GM19043 (cell line): ENCODE results near the gene TBC1D20.
"Not testable (repeated sequence)": the region's sequence is repeated elsewhere in the genome, so short reads cannot be mapped to it uniquely, and the experiment has no call there.

Experiments
- ATAC-seq: cut with Tn5 transposase; IDR thresholded peaks from one replicate; pipeline ENCODE4 v1.9.1; 2021; ENCODE audit warnings: low read depth; ENCODE audit not compliant: unreplicated experiment

TBC1D20 gene

DNA sequence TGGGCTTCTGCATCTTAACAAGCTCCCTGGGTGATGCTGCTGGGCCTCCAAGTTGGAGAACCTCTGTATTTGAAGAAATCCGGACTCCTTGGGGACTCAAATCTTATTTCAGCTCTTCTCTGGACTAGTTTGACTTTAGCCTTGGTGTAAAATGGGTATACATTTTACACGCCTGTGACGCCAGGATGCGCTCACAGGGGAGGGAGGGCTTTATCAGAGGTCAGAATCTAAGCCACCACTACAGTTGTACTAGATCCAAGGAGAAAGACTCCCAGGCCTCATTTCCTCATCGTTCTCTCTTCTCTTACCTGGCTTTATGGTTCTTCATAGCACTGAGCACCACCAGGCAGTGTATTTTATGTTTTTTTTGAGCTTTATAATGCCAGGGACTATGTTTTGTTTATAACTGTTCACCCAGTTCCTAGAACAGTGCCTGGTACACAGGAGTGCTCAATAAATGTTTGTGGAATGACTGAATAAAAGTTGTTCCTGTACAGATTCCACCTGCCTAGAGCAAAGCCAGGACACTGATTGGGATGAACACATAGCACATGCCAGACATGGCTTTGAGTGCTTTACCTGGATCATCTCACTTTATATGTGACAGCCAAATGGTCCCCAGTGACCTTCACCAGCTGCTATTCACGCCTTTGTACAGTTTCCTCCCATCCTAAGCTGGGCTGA lies 59.3 kb downstream of the TBC1D20 start:
- no peak for ATAC-seq

- ATAC-seq: no peak
These were observed 59.8 kb downstream of the TBC1D20 start for GRCh38 chr20:402496-402885.

DNA sequence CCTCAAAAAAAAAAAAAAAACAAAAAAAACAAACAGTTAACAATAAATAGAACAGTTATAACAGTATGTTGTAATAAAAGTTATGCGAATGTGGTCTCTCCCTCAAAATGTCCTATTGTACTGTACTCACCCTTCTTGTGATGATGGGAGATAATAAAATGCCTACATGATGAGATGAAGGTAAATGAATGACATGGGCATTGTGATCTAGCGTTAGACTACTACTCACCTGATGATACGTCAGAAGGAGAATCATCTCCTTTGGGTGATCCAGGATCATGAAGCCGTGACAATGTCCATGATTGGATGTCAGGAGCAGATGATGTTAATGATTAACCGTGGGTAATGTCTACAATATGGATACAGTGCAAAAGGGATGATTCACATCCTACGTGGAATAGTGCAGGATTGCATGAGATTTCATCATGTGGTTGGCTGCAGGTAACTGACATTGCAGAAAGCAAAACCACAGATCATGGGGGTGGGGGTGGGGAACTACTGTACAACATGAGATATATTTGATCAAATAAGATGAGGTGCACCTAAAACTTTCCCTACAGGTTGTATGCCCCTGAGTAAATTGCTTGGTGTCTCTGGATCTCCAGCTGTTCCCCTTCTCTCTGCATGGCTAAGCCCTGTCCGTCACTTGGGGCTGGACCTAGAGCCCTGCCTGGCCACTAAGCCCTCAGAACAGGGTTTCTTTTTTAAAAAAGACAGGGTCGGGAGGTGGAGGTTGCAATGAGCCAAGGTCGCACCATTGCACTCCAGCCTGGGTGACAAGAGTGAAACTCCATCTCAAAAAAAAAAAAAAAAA lies 60.4 kb downstream of the TBC1D20 start:
- ATAC-seq: no peak

- ATAC-seq: no peak
These were observed 61.7 kb downstream of the TBC1D20 start for GRCh38 chr20:400454-401275.

- no peak for ATAC-seq
These were observed 62.2 kb downstream of the TBC1D20 start for GRCh38 chr20:400128-400453.

GRCh38 chr20:399182-399707 lies 63.1 kb downstream of the TBC1D20 start:
- ATAC-seq: no peak

DNA sequence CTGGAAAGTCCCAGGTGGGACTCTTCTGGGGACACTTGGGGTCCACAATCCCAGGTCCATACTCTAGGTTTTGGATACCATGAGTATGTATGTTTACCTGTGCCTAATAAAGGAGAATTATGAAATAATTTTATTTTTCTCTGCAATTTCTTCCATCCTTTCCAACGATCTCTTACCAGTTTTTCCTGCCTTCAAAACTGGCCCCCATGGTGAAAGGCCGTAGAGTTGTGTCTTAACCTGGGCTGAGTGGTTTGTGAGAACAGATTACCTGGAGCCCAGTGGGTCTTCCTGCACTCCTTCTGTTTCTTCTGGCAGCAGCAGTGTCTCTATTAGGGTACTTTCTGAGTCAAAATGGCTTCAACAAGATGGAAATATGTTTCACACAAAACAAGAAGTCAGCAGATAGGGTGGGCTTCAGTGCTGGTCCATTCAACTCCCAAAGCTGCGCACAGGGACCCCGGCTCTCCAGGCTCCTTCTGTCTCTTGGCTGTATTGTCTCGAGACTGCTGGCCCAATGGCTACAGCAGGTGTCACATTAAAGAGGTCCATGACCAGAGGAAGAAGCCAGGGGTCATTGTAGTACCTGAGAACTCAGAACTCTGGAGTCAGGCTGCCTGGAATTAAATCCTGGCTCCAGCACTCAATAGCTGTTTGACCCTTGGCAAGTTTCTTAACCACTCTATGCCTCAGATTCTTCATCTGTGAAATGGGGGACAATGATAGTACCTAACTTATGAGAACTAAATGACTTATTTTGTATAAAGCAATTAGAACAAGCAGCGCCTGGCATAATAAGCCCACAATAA lies 64.7 kb downstream of the TBC1D20 start:
- ATAC-seq: no peak

DNA sequence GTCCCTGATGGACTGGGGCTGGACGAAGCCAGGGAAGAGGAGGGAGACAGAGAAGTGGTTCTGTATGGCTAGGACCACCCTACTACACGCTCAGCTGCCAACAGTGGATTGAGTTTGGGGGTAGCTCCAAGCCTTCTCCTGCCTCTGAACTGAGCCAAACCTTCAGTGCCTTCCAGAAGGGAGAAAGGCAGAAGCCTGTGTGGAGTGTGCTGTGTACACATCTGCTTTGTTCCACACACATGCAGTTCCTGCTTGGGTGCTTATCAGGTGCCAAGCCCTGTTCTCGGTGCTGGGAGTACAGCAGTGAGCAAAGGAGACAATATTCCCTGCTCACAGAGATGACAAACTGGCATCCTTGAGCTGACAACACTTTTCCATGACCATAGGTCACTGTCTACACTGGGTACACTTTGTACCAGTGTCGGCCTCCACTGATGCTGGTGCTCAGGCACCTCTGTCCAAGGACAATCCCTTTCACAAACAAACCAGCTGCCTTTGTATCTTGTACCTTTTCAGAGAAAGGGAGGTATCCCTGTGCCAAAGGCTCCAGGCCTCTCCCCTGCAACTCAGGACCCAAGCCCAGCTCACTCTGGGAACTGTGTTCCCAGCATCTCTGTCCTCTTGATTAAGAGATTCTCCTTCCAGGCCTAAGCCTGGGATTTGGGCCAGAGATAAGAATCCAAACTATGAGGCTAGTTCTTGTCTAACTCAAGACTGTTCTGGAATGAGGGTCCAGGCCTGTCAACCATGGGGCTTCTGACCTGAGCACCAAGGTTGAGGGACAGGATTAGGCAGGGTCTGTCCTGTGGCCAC lies 65.5 kb downstream of the TBC1D20 start:
- ATAC-seq: no peak

DNA sequence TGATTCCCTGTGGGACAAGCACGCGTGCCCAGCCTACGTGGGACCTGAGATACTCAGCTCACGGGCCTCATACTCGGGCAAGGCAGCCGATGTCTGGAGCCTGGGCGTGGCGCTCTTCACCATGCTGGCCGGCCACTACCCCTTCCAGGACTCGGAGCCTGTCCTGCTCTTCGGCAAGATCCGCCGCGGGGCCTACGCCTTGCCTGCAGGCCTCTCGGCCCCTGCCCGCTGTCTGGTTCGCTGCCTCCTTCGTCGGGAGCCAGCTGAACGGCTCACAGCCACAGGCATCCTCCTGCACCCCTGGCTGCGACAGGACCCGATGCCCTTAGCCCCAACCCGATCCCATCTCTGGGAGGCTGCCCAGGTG lies 66.1 kb downstream of the TBC1D20 start:
- ATAC-seq: no peak

GRCh38 chr20:393296-393695 lies 69.0 kb downstream of the TBC1D20 start:
- ATAC-seq: not testable (repeated sequence)

GRCh38 chr20:391041-391711 lies 71.2 kb downstream of the TBC1D20 start:
- no peak for ATAC-seq

- no peak for ATAC-seq
These were observed 73.1 kb downstream of the TBC1D20 start for GRCh38 chr20:389220-389619.

DNA sequence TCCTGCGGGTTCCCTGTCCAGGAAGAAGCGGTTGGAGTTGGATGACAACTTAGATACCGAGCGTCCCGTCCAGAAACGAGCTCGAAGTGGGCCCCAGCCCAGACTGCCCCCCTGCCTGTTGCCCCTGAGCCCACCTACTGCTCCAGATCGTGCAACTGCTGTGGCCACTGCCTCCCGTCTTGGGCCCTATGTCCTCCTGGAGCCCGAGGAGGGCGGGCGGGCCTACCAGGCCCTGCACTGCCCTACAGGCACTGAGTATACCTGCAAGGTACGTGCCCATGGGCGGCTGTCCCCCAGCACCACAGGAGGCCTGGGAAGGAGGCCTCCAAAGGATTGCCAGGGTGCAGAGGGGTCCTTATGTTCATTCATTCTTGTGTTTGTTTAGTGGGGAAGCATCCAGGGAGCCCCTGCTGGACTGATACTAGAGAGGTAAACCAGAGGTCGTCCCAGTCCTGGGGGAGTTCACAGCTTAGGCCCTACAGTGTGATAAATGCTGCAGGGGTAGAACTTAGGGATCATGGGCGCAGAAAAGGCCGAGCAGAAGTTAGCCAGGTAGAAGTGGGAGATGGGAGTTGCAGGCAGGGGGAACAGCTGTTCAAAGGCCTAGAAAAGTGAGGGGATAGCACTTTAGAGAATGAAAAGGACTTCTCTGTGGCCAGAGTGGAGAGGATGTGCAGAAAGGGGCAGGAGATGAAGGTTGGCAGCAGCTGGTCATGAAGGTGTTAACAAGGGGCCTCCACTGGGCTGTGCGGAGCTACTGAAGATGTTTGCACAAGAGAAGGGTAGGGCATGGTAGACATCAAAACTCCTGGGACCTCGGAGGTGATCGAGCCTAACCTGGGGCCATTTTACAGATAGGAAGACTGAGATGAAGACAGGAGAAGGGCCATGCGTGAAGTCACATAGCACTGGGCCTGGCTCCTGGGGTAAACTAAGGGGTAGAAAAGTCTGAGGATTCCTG lies 74.0 kb downstream of the TBC1D20 start:
- ATAC-seq: no peak

- no peak for ATAC-seq
These were observed 74.8 kb downstream of the TBC1D20 start for GRCh38 chr20:387520-387919.

DNA sequence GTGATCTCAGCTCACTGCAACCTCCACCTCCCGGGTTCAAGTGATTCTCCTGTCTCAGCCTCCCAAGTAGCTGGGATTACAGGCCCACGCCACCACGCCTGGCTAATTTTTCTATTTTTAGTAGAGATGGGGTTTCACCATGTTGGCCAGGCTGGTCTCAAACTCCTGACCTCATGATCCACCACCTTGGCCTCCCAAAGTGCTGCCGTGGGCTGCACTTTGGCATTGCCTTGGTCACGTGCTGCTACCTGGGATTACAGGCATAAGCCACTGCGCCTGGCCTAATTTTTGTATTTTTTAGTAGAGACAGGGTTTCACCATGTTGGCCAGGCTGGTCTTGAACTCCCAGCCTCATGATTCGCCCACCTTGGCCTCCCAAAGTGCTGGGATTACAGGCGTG lies 75.7 kb downstream of the TBC1D20 start:
- ATAC-seq: not testable (repeated sequence)
